Neutrophil (primary cell): ENCODE data around the gene MYO5A.
A peak's percentile ranks its signal among the peaks of the same experiment; 100 is the strongest.

Source experiments
- H3K27ac ChIP-seq: fragments of 200-600 bp; sonication (generic); 2 replicates; pipeline ENCODE4 v1.5.1; 2016; ENCODE audit warnings: mild to moderate bottlenecking, moderate library complexity
- H3K27me3 ChIP-seq: fragments of 200-600 bp; sonication (generic); 2 replicates; pipeline ENCODE4 v1.6.0; 2016; ENCODE audit warnings: mild to moderate bottlenecking
- H3K36me3 ChIP-seq: fragments of 200-600 bp; sonication (generic); 2 replicates; pipeline ENCODE4 v1.5.1; 2017
- H3K4me1 ChIP-seq, 2 experiments: fragments of 200-600 bp in 1 of 2; sonication (generic) in 1 of 2; 1 replicate in 1 of 2; 2 replicates in 1 of 2; pipeline versions ENCODE4 v1.5.1 to v1.6.1; 2013 to 2016; ENCODE audit warnings: low read depth in 1 of 2, low read length in 1 of 2, mild to moderate bottlenecking in 1 of 2, moderate library complexity in 1 of 2; ENCODE audit not compliant: control insufficient read depth in 1 of 2, insufficient read depth in 1 of 2
- H3K4me3 ChIP-seq, 2 experiments: fragments of 200-600 bp in 1 of 2; sonication (generic) in 1 of 2; 1 replicate in 1 of 2; 2 replicates in 1 of 2; pipeline ENCODE4 v1.5.1; 2013 to 2016; ENCODE audit warnings: low read depth in 1 of 2, low read length in 1 of 2, mild to moderate bottlenecking in 1 of 2, moderate library complexity in 1 of 2
- H3K9me3 ChIP-seq: fragments of 200-600 bp; sonication (generic); 2 replicates; pipeline ENCODE4 v1.5.1; 2016
- CTCF ChIP-seq: fragments of 200-600 bp; sonication (generic); IDR thresholded peaks from 2 replicates; pipeline ENCODE4 v1.5.1; 2016; ENCODE audit warnings: antibody characterized with exemption

MYO5A gene

GRCh38 chr15:52434885-52435284 is 93.8 kb downstream of the MYO5A start:
- Histone ChIP-seq H3K27me3 (no peaks in the 10 kb centered on the region), H3K4me3 (no peak overlapping the region), H3K9me3 (no peaks in the 10 kb centered on the region), H3K36me3 (peaks cover 6% of the 10 kb centered on the region), H3K27ac (peak overlapping the region; percentile 19), H3K4me1 (peaks cover 30 to 44% of the 10 kb centered on the region in 2 experiments)
- no peak for TF ChIP-seq CTCF

- Histone ChIP-seq H3K4me1 (no peaks in the 10 kb centered on the region), H3K9me3 (no peaks in the 10 kb centered on the region), H3K27me3 (no peaks in the 10 kb centered on the region), H3K4me3 (no peak overlapping the region), H3K36me3 (peaks cover 43% of the 10 kb centered on the region), H3K27ac (no peak overlapping the region)
- TF ChIP-seq CTCF, result no peak
Observed at GRCh38 chr15:52428297-52428696, 100.4 kb downstream of the MYO5A start.

- Histone ChIP-seq H3K36me3 (peaks cover 47% of the 10 kb centered on the region), H3K4me1 (no peaks in the 10 kb centered on the region), H3K27ac (no peak overlapping the region), H3K27me3 (no peaks in the 10 kb centered on the region), H3K4me3 (no peak overlapping the region), H3K9me3 (no peaks in the 10 kb centered on the region)
- no peak for TF ChIP-seq CTCF
Observed at GRCh38 chr15:52427804-52428203, 100.9 kb downstream of the MYO5A start.

GRCh38 chr15:52424856-52425431 is 103.7 kb downstream of the MYO5A start:
- H3K9me3 ChIP-seq, result no peaks in the 10 kb centered on the region
- no peaks in the 10 kb centered on the region for H3K27me3 ChIP-seq
- no peak for TF ChIP-seq CTCF
- H3K4me3 ChIP-seq, result no peak overlapping the region
- no peaks in the 10 kb centered on the region for H3K4me1 ChIP-seq
- H3K36me3 ChIP-seq, result peaks cover 51% of the 10 kb centered on the region
- no peak overlapping the region for H3K27ac ChIP-seq

GRCh38 chr15:52423852-52424251 is 104.8 kb downstream of the MYO5A start:
- Histone ChIP-seq H3K4me3 (no peak overlapping the region), H3K36me3 (peaks cover 47% of the 10 kb centered on the region), H3K27me3 (no peaks in the 10 kb centered on the region), H3K27ac (no peak overlapping the region), H3K4me1 (no peaks in the 10 kb centered on the region), H3K9me3 (no peaks in the 10 kb centered on the region)
- TF ChIP-seq CTCF, result no peak

GRCh38 chr15:52422001-52422400 is 106.7 kb downstream of the MYO5A start:
- H3K27ac ChIP-seq, result no peak overlapping the region
- no peak overlapping the region for H3K4me3 ChIP-seq
- no peaks in the 10 kb centered on the region for H3K4me1 ChIP-seq
- H3K9me3 ChIP-seq, result no peaks in the 10 kb centered on the region
- no peak for TF ChIP-seq CTCF
- no peaks in the 10 kb centered on the region for H3K27me3 ChIP-seq
- H3K36me3 ChIP-seq, result peaks cover 36% of the 10 kb centered on the region
